K562 (cell line): ENCODE measurements around the gene MAPKAPK2. TPM values are rescaled to one million over a fixed set of nuclear protein-coding genes. Genes with fewer than 3 reads are reported as not detected.

ENCODE experiments used
- ATAC-seq: fragments of 200-7000 bp; cut with Tn5 transposase; 3 replicates; pipeline ENCODE4 v1.9.1; 2020; ENCODE audit warnings: moderate library complexity
- BruUV-seq: library from RNA; stranded (reverse); fragments of 400-500 nt; replicated peaks from 2 replicates; lab custom pipeline; 2021; lab: Mats Ljungman, UMichigan
- CTCF ChIA-PET: fragments of 300-600 bp; formaldehyde crosslinking; extraction: SDS; loops from one replicate; lab custom pipeline; 2021; ENCODE audit warnings: low intra/inter-chr PET ratio; lab: Yijun Ruan, JAX
- POLR2A ChIA-PET: fragments of 300-600, 350-650 bp; sonication (Branson Sonifier 250); formaldehyde crosslinking; extraction: SDS; loops from one replicate; lab custom pipeline; 2021; ENCODE audit warnings: antibody characterized with exemption, inconsistent platforms; lab: Yijun Ruan, JAX
- DNase-seq, 4 experiments: peaks; one replicate each; pipeline versions ENCODE4 v3.0.0 to v3.0.0-alpha.2; 2011 to 2018; ENCODE audit warnings: low spot score in 3 of 4, mixed read lengths in 3 of 4; ENCODE audit errors: extremely low read depth in 1 of 4
- FAIRE-seq: peaks from 2 replicates; lab custom pipeline; 2011; peaks lifted over from hg19 to GRCh38; lab: Jason Lieb, UNC
- H2AFZ ChIP-seq: 2 replicates; pipeline ENCODE4 v1.6.0; 2011; ENCODE audit warnings: low read depth, low read length, control low read depth, inconsistent platforms
- H3K27ac ChIP-seq: fragments of 200-600 bp; 3 replicates; pipeline ENCODE4 v1.8.0; 2011; ENCODE audit warnings: low read depth, mild to moderate bottlenecking, control low read depth, inconsistent platforms, low read length, moderate library complexity, mixed read lengths; ENCODE audit errors: extremely low read depth
- H3K27me3 ChIP-seq, 2 experiments: fragments of 300-600 bp in 1 of 2; 2 replicates in 1 of 2; 3 replicates in 1 of 2; pipeline versions ENCODE4 v1.6.0 to v1.8.0; 2011; ENCODE audit warnings: inconsistent platforms in 2 of 2, low read length in 2 of 2, mild to moderate bottlenecking in 1 of 2, mixed read lengths in 1 of 2, moderate library complexity in 1 of 2; ENCODE audit not compliant: control insufficient read depth in 2 of 2, insufficient read depth in 2 of 2
- H3K36me3 ChIP-seq: fragments of 300-600 bp; 3 replicates; pipeline ENCODE4 v1.8.0; 2011; ENCODE audit warnings: mild to moderate bottlenecking, low read length, inconsistent platforms; ENCODE audit not compliant: control insufficient read depth, insufficient read depth
- H3K4me1 ChIP-seq, 2 experiments: fragments of 200-600 bp in 1 of 2; replicated peaks in 1 of 2; 2 replicates in 1 of 2; 3 replicates in 1 of 2; pipeline versions ENCODE4 v1.5.1 to v1.8.0; 2011; ENCODE audit warnings: inconsistent platforms in 2 of 2, low read length in 2 of 2, mild to moderate bottlenecking in 1 of 2, mixed read lengths in 1 of 2, moderate library complexity in 1 of 2; ENCODE audit not compliant: control insufficient read depth in 2 of 2, insufficient read depth in 2 of 2
- H3K4me2 ChIP-seq: 2 replicates; pipeline ENCODE4 v1.6.1; 2011; ENCODE audit warnings: low read length, control low read depth, inconsistent platforms, mixed read lengths; ENCODE audit not compliant: insufficient read depth
- H3K4me3 ChIP-seq: fragments of 200-600 bp; sonication (generic), shearing (Covaris generic); 2 replicates; pipeline ENCODE4 v1.5.1; 2016; ENCODE audit warnings: control low read depth, inconsistent platforms
- H3K79me2 ChIP-seq: fragments of 200-600 bp; 3 replicates; pipeline ENCODE4 v1.8.0; 2011; ENCODE audit warnings: low read length, inconsistent platforms; ENCODE audit not compliant: control insufficient read depth, insufficient read depth
- H3K9ac ChIP-seq, 2 experiments: 2 replicates each; pipeline versions ENCODE4 v1.6.0 to v1.6.1; 2011; ENCODE audit warnings: low read depth in 2 of 2, low read length in 2 of 2, control low read depth in 1 of 2, inconsistent platforms in 1 of 2, mild to moderate bottlenecking in 1 of 2, mixed read lengths in 1 of 2; ENCODE audit not compliant: insufficient read depth in 1 of 2
- H3K9me1 ChIP-seq: one replicate; pipeline ENCODE4 v1.6.0; 2011; ENCODE audit warnings: inconsistent platforms, mild to moderate bottlenecking, low read length, moderate library complexity; ENCODE audit not compliant: control insufficient read depth, insufficient read depth
- H3K9me3 ChIP-seq: replicated peaks from 2 replicates; pipeline ENCODE4 v1.5.1; 2011; ENCODE audit warnings: low read depth, low read length, inconsistent platforms; ENCODE audit not compliant: control insufficient read depth, insufficient read depth
- H4K20me1 ChIP-seq: replicated peaks from 2 replicates; pipeline ENCODE4 v1.6.1; 2011; ENCODE audit warnings: low read length, inconsistent platforms, mixed read lengths; ENCODE audit not compliant: control insufficient read depth, insufficient read depth
- KLF13 ChIP-seq: fragments of 450-650 bp; IDR thresholded peaks from 2 replicates; pipeline ENCODE4 v1.6.1; 2016; ENCODE audit warnings: missing genetic modification characterization, low read depth, mild to moderate bottlenecking, missing compliant biosample characterization, moderate library complexity, borderline replicate concordance
- POLR3G ChIP-seq: IDR thresholded peaks from 2 replicates; pipeline ENCODE4 v1.6.1; 2011; ENCODE audit not compliant: insufficient read length, insufficient replicate concordance; ENCODE audit errors: extremely low read depth
- RREB1 ChIP-seq: fragments of 250-450 bp; sonication (Bioruptor Pico); IDR thresholded peaks from 2 replicates; pipeline ENCODE4 v1.4.0; 2020
- RUNX1 ChIP-seq: sonication (generic); IDR thresholded peaks from 2 replicates; pipeline ENCODE4 v1.6.1; 2016; ENCODE audit warnings: antibody characterized with exemption, low read depth
- TAF9B ChIP-seq: fragments of 450-650 bp; IDR thresholded peaks from 2 replicates; pipeline ENCODE4 v1.6.1; 2018; ENCODE audit warnings: mild to moderate bottlenecking; ENCODE audit not compliant: partially characterized antibody
- U2AF2 ChIP-seq: fragments of 200-400 bp; formaldehyde crosslinking; optimal IDR thresholded peaks from 2 replicates; pipeline ENCODE3; 2017; ENCODE audit warnings: low read depth, mild to moderate bottlenecking, low read length
- ZBTB7A ChIP-seq: IDR thresholded peaks from 2 replicates; pipeline ENCODE4 v1.6.1; 2011; ENCODE audit warnings: low read depth, mild to moderate bottlenecking, low read length, moderate library complexity, borderline replicate concordance; ENCODE audit not compliant: control insufficient read depth
- ZBTB8A ChIP-seq: fragments of 450-650 bp; IDR thresholded peaks from 2 replicates; pipeline ENCODE4 v1.6.1; 2018; ENCODE audit warnings: mild to moderate bottlenecking, moderate library complexity; ENCODE audit not compliant: partially characterized antibody
- ZBTB9 ChIP-seq: fragments of 450-650 bp; formaldehyde crosslinking; IDR thresholded peaks from 2 replicates; pipeline ENCODE4 v1.4.0; 2020; ENCODE audit warnings: mild to moderate bottlenecking, moderate library complexity
- WGBS: fragments of 100-300 bp; shearing (Covaris generic); methylation state at CpG from one replicate; pipeline ENCODE4 v1.1.6; 2016; ENCODE audit warnings: low coverage, mixed read lengths; ENCODE audit not compliant: insufficient coverage; ENCODE audit errors: missing lambda C conversion rate; 5-methylcytosine and 5-hydroxymethylcytosine counted together
- in situ Hi-C: fragments of 300-500 bp; cut with MboI; formaldehyde crosslinking; loops from 4 replicates; pipeline ENCODE4 v1.15.0; 2018; ENCODE audit warnings: inconsistent platforms, mixed read lengths
- intact Hi-C: fragments of 100-400 bp; cut with micrococcal nuclease; formaldehyde crosslinking; loops from 2 replicates; pipeline ENCODE4 v1.14.2; 2022
- polyA plus RNA-seq, 8 experiments: library from polyadenylated mRNA; depleted of rRNA in 4 of 8; stranded (reverse) in 5 of 8; unstranded in 3 of 8; fragments of >200 nt; fragmentation: Nextera tagmentation in 2 of 8; fragmentation: Illumina TruSeq in 1 of 8; extraction: Ambion mirVana in 2 of 8; extraction: Trizol in 1 of 8; gene quantifications; 2 replicates each; pipeline versions ENCODE4 v1.2.1 to v1.2.3, GENCODE V29; 2011 to 2014; ENCODE audit warnings: inconsistent platforms in 1 of 8, missing spikeins in 1 of 8
- total RNA-seq, 7 experiments: library from RNA; depleted of rRNA in 6 of 7; stranded (reverse); fragments of >200 nt in 6 of 7; fragmentation: Illumina TruSeq in 2 of 7; extraction: Trizol in 2 of 7; gene quantifications; 2 replicates each; pipeline versions ENCODE4 v1.2.1 to v1.2.3, GENCODE V29; 2011 to 2021; ENCODE audit warnings: low replicate concordance in 1 of 7
- TF ChIP-seq, protein P1 (sequence below), 2 experiments: IDR thresholded peaks; 2 replicates each; pipeline ENCODE4 v1.6.1; 2011; ENCODE audit warnings: borderline replicate concordance in 1 of 2, control low read depth in 1 of 2, low read depth in 1 of 2, low read length in 1 of 2, mild to moderate bottlenecking in 1 of 2, mixed read lengths in 1 of 2, moderate library complexity in 1 of 2; ENCODE audit not compliant: insufficient read depth in 1 of 2, insufficient read length in 1 of 2, poor library complexity in 1 of 2, severe bottlenecking in 1 of 2; ENCODE audit errors: extremely low read depth in 1 of 2
- TF ChIP-seq, protein P2 (sequence below): fragments of 450-650 bp; formaldehyde crosslinking; IDR thresholded peaks from 2 replicates; pipeline ENCODE4 v1.4.0; 2020; ENCODE audit warnings: mild to moderate bottlenecking

The MAPKAPK2 gene
- total and polyA plus RNA-seq, 9 of the 15 experiments (the other 6 are each of a cell fraction or from before 2014, with no cell fraction given): 0.63 to 94.2 (median 52.1) TPM

- peaks cover 99% of the 10 kb centered on the region for H3K79me2 ChIP-seq
- ChIA-PET POLR2A (interaction anchor here (0.8 to 10.1 kb wide), 6 partner anchors 9 to 43 kb away, joined by 3 to 130 read pairs (median 4); no protein-coding TSS in a partner anchor), CTCF (no interaction called here)
- peaks cover 32 to 45% of the 10 kb centered on the region in 2 experiments; a peak in 4 of 5 replicates for H3K4me1 ChIP-seq
- H3K27ac ChIP-seq: no peak overlapping the region
- no peak overlapping the region for H3K4me2 ChIP-seq
- H3K9me1 ChIP-seq: peaks cover 19% of the 10 kb centered on the region
- 84% methylated on average over 7 of the region's 7 CpGs for WGBS
- DNase-seq (peak in 1 of 4 experiments; percentile 10), ATAC-seq (no peak), FAIRE-seq (no peak)
- peaks cover 71% of the 10 kb centered on the region for H4K20me1 ChIP-seq
- no peaks in the 10 kb centered on the region for H3K27me3 ChIP-seq
- H3K9me3 ChIP-seq: no peaks in the 10 kb centered on the region
- no peak overlapping the region for H3K4me3 ChIP-seq
- no peak overlapping the region for H2AFZ ChIP-seq
- in situ Hi-C loops (no loop called here), intact Hi-C loops (no loop called here)
- peaks cover 45% of the 10 kb centered on the region; the same call in 2 of the 3 replicates for H3K36me3 ChIP-seq
- peak overlapping the region in 1 of 2 experiments; percentile 33; a peak in 1 of 4 replicates for H3K9ac ChIP-seq
- BruUV-seq: no TSS peak
- TF ChIP-seq RUNX1 (no peak), KLF13 (tag) (no peak), ZBTB8A (no peak), ZBTB9 (CRISPR knock-in tag) (no peak), ZBTB7A (no peak), RREB1 (no peak), TAF9B (no peak), U2AF2 (no peak), POLR3G (no peak)
- TF ChIP-seq, protein P1, sequence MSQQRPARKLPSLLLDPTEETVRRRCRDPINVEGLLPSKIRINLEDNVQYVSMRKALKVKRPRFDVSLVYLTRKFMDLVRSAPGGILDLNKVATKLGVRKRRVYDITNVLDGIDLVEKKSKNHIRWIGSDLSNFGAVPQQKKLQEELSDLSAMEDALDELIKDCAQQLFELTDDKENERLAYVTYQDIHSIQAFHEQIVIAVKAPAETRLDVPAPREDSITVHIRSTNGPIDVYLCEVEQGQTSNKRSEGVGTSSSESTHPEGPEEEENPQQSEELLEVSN (IDR thresholded peaks at IDR 0.05; ENCODE audit: borderline replicate concordance in 1 of 2, extremely low read depth in 1 of 2, insufficient read depth in 1 of 2, insufficient read length in 1 of 2, low read depth in 1 of 2, low read length in 1 of 2, poor library complexity in 1 of 2, severe bottlenecking in 1 of 2): no peak
- TF ChIP-seq, protein P2, sequence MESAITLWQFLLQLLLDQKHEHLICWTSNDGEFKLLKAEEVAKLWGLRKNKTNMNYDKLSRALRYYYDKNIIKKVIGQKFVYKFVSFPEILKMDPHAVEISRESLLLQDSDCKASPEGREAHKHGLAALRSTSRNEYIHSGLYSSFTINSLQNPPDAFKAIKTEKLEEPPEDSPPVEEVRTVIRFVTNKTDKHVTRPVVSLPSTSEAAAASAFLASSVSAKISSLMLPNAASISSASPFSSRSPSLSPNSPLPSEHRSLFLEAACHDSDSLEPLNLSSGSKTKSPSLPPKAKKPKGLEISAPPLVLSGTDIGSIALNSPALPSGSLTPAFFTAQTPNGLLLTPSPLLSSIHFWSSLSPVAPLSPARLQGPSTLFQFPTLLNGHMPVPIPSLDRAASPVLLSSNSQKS (CRISPR knock-in tag): no peak
Observed at GRCh38 chr1:206693592-206693991, 8.9 kb downstream of the MAPKAPK2 start.
